Ramos (cell line): ENCODE results near the gene POLK.
"Not testable (repeated sequence)": the region's sequence is repeated elsewhere in the genome, so short reads cannot be mapped to it uniquely, and the experiment has no call there.

ENCODE experiments used
- in situ Hi-C: fragments of 300-500 bp; cut with MboI; formaldehyde crosslinking; loops from one replicate; pipeline ENCODE4 v1.14.3; 2022; ENCODE audit warnings: low sequenced_read_pairs; ENCODE audit not compliant: unreplicated experiment

Gene POLK

DNA sequence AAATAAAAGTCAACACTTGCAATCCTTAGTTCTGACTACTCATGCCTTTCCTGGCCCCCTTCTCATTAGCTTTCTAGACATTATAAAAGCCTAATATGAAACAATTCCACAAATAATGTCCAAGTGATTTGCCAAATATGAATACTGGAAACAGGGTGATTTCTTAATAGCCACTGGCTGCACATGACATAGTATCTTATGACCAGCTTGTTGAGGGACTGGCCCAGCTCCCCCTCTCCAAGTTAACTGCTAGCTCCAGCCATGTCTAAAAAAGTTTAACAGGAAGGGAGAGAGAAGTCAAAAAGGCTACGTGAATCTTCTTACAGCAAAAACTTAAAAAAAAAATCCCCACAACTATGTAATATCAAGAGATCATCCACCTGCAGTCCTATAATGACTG is 1.7 kb upstream of the POLK start:
- in situ Hi-C loops: no loop called here

DNA sequence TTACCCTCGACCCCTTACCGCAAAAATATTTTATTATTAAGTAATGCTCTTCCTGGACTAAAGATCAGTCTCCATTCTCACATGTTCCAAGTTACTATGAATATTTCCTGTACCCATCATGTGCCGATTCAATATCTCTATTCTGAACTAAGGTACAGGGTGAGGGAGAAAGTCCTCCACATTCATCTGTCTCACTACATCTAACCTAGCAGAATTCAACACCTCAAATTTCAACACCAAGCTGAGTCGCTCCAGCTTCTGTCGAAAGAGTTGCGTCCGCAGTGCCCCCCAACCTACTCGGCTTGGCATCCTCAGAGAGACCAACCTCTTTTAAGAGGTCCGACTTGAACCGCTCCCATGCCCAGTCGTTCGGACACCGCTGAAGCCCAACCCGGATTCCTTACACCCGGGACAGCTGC is 1.3 kb upstream of the POLK start:
- in situ Hi-C loops: no loop called here

DNA sequence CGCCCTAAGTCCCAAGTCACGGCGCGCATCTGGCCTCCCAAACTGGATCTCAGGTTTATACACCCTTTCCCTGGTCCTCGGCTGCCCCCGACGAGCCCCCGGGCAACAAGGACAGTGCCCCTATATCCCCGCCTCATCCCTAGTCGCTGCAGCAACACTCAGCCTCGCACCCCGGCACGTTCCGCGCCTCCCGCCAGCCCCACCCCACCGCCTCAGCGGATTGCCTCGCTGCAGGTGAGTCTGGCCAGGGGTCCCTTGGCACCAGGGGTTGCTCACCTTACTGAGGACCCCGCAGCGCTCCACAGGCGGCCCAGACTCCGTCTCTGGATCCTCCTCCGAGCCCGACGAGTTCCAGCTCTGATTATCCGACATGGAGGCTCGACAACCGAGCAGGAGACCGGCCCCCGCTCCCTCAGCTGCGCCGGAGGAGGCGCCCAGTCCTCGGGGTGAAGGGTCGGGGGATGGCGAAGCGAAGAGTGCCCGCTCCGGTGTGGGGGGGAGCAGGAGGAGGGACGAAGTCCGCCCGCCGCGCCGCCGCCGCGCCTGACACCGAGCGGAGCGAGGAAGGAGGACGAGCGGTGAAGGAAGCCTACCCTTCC is 756 bp upstream of the POLK start:
- in situ Hi-C loops: no loop called here

DNA sequence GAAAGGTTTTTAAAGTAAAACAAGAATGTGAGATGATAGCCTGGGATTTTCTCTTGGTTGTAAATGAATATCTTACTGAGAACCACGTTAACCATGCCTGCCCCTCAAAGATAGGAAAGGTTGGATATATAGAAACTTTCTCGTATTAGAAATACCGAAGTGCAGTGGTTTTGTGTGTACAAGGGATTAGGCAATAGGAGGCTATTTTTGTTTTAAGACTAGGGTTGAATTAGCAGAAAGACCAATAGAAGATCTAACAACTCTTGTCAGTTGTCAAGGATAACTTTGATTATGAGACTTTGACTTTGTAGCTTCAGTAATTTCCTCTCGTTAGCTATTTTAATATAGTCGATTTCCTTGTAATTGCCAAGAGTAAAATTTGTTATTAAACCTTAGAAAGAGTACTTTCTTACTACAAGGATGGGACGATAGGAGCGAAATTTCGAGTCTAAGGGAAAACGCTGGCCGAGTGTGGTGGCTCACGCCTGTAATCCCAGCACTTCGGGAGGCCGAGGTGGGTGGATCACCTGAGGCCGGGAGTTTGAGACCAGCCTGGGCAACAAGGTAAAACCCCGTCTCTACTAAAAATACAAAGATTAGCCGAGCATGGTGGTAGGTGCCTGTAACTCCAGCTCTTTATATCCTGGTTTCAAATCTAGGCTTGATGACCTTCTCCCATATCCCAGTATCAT is 838 bp downstream of the POLK start:
- in situ Hi-C loops: no loop called here

DNA sequence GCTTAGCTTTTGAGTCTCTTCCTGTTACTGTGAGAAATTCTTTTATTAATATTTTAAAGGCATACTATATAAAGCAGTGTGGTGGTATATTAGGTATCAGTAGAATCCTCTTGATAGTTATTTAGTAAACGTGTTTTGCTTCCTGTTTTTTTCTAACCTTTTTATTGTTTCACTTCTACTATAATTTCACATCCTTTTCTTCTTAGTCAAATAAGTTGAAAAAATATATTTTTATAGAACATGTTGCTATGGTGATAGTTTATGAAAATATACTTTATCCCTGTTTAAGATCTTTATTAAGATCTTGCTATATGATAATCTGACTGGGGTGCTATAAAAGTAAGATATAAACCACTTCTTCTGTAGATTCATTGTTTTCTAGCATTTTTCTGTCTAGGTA is 2.1 kb downstream of the POLK start:
- in situ Hi-C loops: no loop called here

DNA sequence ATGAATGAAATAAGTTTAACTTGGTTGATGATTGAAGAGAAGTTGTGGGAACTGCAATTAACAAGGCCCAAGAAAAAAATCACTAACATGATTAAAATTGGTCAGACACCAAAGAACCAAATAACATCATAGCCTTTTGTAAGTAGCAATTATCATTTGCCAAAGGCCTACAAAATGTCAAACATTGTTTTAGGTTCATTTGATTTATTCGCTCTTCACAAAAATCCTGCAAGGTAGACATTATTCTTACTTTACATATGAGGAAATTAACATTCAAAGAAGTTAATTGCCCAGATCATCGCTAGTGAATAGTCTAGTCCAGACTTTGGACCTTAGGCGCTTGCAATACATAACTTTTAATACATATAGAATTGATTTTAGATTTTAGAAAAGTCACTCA is 2.6 kb downstream of the POLK start:
- in situ Hi-C loops: no loop called here

DNA sequence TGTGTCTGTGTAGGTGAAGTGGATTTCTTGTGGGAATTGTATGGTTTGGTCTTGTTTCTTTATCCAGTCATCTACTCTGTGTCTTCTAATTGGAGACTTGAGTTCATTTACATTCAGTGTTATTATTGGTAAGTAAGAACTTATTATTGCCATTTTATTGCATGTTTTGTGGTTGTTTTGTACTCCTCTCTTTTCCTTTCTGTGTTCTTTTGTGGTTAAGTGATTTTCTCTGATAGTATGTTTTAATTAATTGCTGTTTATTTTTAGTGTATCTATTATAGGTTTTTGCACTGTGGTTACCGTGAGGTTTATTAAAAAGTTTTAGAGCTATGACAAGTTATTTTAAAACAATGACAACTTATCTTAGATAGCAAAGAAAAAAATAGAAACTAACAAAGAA is 8.1 kb downstream of the POLK start:
- in situ Hi-C loops: no loop called here

DNA sequence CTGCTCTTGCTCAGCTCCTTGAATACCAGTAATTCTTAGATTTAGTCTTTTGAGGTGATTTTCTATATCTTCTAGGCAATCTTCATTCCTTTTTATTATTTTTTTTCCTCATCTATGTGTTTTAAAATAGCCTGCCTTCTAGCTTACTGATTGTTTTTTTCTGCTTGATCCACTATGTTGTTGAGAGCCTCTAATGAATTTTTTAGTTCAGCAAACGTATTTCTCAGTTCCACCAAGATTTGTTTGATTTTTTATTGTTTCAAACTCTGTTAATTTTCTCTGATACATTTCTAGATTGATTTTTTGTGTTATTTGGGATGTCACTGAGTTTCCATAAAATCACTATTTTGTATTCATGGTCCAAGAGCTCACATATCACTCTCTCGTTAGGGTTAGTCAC is 9.5 kb downstream of the POLK start:
- in situ Hi-C loops: no loop called here

DNA sequence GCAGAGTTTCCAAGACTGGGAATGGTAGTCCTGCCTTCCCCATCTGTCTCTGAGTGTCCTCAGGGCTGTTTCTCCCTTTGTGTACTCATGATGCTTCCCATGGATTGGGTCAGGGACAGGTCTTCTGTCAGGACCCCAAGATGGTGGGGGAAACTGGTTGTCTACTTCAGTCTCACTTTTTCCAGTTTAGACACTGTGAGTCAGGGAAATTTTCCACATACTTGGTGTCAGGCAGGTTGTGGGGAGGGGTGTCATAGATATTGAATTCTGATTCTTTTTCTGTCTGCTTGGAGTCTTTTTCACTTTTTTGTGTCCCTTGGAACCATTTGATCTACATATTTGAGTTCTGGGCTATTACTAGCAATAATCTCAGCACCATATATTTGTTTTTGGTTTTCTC is 10.3 kb downstream of the POLK start:
- in situ Hi-C loops: no loop called here

DNA sequence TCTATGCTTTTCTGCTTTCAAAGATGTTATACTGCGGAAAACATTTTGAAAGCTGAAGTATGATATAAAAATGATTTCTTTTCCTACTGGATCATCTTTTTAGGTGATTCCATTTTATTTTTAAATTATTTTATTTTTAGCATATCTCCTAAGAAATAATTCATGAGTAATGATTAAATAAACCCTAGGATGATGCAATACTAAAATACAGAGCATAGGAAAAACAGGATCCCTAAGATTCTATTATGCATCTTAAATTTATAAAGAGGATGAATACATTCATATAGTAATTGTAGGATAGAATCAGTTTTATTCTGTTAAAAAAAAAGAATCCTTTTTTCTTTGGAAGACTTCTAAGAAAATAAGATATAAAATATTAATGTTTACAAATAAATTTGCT is 10.9 kb downstream of the POLK start:
- in situ Hi-C loops: no loop called here

DNA sequence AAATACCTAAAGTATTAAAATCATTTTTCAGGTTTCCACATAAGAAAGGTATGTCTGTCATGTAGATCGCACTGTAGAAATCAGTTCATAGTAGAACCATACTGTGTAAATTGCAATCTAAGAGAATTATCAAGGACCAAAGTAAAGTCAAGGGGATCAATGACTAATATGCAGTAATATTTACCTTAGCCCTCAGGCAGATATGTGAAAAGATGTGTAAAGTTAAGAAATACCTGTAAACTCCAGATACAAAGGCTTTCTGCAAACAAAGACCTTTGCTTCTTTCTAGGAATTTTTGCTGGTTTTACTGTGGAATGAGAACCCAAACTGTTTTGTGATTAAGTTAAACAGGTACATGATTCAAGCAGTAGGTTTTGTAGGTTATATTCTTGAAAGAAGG is 11.6 kb downstream of the POLK start:
- in situ Hi-C loops: no loop called here

DNA sequence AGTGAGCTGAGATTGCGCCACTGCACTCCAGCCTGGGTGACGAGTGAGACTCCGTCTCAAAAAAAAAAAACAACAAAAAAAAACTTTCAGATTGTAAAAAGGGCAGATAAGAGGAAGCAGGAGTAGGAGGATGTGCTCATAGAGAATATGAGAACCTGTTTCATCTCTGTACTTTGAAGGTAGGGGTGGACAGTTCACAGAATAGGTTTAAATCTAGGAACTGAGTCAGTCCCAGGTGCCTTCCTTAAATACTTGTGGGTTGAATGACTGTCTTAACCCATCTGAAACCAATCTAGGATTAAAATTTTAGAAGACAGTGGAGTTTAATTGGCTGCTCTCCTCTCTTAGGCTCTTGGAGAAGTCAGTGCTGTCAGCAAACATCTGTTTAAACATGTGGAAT is 12.4 kb downstream of the POLK start:
- in situ Hi-C loops: no loop called here

DNA sequence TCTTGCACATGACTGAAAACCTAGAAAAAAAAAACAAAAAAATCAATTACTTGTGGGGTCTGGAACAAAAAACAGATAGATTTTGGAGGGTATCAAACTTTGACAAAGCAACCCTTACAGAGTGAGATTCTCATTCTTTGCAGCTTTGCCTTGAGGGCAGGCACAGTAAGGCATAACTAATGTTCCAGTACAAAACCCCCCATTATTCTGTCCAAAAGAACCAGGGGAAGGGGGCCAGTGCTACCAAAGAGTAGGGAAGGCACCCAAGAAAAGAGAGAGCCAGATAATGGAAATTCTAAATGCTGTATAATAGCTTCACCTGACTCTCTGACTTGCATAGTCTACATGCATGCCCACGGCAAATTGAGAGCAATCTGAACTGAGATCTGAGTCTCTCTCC is 12.9 kb downstream of the POLK start:
- in situ Hi-C loops: no loop called here

DNA sequence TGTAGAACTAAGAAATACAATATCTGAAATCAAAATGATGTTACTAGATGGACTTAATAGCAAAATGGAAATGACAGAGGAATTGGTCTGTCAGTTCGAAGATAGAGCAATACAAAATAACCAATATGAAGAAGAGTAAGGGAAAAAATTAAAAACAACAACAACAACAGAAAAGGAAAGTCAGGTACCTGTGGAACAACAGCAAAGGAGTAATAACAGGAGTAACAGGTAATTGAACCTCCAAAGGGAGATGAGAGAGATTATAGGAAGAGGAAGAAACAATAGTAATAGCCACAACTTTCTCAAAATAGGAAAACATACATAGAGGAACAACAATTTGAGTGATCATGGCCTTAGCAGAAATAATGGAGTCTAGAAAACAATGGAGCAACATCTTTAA is 13.7 kb downstream of the POLK start:
- in situ Hi-C loops: no loop called here

DNA sequence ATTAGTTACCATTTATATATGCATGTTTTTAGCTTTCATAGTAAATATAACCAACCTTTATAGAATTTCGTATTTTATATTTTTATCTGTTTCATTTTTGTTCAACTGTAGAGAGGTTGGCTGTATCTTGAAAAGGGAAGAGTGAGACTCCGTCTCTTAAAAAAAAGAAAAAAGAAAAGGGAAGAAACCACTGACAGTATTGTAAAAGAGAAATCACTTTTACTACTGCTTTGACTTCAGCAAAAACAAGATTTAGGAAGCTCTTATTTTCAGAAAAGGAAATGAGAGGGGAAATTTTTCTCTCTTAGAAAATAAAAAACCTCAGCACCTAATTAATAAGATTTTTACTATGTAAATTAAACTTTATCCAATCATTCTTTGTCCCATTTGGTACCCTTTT is 14.4 kb downstream of the POLK start:
- in situ Hi-C loops: no loop called here

DNA sequence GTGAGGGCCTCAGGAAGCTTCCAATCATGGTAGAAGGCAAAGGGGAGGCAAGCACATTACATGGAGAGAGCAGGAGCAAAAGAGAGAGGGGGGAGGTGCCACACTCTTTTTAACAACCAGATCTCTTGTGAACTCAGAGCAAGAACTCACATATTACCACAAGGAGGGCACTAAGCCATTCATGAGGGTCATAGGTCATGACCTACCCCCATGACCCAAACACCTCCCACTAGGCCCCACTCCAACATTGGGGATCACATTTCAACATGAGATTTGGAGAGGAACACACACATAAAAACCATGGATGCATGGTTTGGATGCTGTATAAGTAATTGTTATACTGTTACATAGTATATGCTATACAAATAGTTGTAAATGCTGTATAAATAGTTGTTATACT is 17.5 kb downstream of the POLK start:
- in situ Hi-C loops: no loop called here

DNA sequence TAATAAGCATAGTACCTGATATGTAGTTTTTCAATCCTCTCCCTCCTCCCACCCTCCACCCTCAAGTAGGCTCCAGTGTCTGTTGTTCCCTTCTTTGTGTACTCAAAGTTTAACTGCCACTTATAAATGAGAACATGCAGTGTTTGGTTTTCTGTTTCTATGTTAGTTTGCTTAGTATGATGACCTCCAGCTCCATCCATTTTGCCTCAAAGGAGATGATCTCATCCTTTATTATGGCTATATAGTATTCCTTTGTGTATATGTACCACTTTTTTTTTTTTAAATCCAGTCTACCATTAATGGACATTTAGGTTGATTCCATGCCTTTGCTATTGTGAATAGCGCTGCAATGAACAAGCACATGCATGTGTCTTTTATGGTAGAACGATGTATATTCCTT is 20.5 kb downstream of the POLK start:
- in situ Hi-C loops: no loop called here

DNA sequence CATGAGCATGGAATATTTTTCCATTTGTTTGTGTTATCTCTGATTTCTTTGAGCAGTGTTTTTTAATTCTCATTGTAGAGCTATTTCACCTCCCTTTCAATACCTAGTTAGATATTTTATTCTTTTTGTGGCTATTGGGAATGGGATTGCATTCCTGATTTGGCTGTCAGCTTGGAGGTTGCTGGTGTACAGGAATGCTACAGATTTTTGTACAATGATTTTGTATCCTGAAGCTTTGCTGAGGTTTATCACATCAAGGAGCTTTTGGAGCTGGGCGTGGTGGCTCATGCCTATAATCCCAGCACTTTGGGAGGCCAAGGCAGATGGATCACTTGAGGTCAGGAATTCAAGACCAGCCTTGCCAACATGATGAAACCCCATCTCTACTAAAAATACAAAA is 22.0 kb downstream of the POLK start:
- in situ Hi-C loops: not testable (repeated sequence)

DNA sequence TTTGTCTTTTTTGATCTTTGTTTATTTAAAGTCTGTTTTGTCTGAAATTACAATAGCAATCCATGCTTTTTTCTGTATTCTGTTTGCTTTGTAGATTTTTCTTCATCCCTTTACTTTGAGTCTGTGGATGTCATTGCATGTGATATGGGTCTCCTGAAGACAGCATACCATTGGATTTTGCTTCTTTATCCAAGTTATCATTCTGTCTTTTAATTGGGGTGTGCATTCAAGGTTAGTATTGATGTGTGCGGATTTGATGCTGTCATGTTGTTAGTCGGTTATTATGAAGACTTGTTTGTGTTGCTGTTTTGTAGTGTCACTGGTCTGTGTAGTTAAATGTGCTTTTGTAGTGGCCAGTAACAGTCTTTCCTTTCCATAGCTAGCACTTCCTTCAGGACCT is 23.0 kb downstream of the POLK start:
- in situ Hi-C loops: no loop called here

DNA sequence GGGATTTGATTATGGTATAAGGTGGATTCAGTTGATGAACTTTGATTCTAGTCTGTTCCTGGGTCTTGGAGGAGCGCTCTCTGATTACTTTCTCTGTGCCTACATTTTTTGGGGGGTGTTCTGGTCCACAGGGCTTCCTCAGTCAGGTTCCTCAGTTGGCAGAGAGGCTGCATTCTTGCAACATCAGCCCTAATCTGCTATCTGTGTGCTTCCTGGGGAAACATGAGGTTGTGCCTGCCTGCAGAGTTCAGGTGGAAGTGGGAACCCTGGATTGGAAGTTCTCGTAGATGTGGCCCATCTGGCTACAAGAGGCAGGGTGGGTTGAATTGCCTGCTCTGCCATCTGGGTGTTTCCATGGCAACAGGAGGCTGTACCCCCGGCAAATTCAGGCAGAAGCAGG is 24.5 kb downstream of the POLK start:
- in situ Hi-C loops: no loop called here

DNA sequence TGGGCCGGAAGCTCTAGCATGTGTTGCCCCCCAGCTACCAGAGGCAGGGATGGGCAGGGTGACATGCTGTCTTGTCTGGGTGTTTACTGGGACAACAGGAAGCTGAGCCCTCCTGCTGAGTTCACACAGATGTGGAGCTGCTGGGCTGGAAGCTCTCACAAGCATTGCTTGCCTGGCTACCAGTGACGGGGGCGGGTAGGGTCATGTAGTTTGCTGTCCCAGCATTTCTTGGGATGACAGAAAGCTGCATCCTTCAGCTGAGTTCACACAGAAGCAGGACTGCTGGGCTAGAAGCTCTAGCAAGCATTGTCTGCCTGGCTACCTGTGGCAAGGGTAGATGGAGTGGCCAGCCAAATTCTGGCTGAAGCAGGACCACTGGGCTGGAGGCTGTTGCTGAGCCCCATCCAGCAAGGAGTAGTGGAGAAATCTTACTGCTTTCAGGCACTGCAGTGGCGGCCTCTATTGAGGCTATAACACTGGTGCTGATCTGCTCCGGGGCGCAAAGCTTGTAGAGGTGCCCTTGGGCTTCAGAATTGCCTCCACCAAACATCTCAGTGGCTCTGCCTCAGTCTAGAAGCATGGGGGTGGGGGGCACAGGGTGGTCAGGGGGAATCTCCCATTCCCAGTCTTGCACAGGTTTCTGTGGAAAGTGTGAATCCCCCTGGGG is 25.1 kb downstream of the POLK start:
- in situ Hi-C loops: no loop called here

DNA sequence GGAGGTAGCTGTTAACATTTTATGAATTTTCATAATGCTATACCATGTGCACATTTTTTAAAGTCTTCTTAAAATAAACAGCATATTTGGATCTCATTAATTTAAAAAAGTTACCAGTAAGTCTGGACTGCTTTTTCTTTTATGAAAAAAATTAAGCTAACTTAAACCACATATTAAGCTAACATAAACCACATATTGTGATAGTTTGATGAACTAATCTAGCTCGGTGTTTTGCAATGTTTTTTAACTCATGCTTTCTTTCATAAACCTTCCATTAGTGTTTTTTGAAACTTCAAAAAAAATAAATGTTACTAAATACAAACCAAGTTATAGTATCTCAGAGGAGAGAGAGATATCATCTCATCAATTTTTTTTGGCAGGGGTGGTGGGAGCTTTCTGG is 26.5 kb downstream of the POLK start:
- in situ Hi-C loops: no loop called here
